Cardiac muscle cell (in vitro differentiated cells and primary cell): ENCODE measurements around the gene ATP8B3. TPM values are rescaled to one million over a fixed set of nuclear protein-coding genes. Genes with fewer than 3 reads are reported as not detected.

Source experiments
- DNase-seq, 2 donors: peaks; one replicate each; pipeline versions ENCODE4 v3.0.0 to v3.0.0-alpha.2; 2010 to 2017; ENCODE audit warnings: low read depth in 1 of 2, low spot score in 1 of 2
- H3K27ac ChIP-seq: fragments of 200-600 bp; sonication (generic); 2 replicates; pipeline ENCODE4 v1.5.1; 2016
- H3K27me3 ChIP-seq: fragments of 200-600 bp; sonication (generic); 2 replicates; pipeline ENCODE4 v1.6.0; 2016; ENCODE audit warnings: control low read depth
- H3K36me3 ChIP-seq: fragments of 200-600 bp; sonication (generic); 2 replicates; pipeline ENCODE4 v1.5.1; 2016; ENCODE audit warnings: control low read depth
- H3K4me1 ChIP-seq: fragments of 200-600 bp; sonication (generic); 2 replicates; pipeline ENCODE4 v1.8.1; 2017; ENCODE audit warnings: low read depth, mild to moderate bottlenecking, mixed run types
- H3K4me3 ChIP-seq: fragments of 200-600 bp; sonication (generic); 2 replicates; pipeline ENCODE4 v1.5.1; 2016; ENCODE audit warnings: mild to moderate bottlenecking
- H3K9me3 ChIP-seq: fragments of 200-600 bp; sonication (generic); 2 replicates; pipeline ENCODE4 v1.5.1; 2017; ENCODE audit warnings: low read depth, mild to moderate bottlenecking, control low read depth
- polyA plus RNA-seq: library from polyadenylated mRNA; unstranded; fragments of >200 nt; fragmentation: Nextera tagmentation; extraction: Ambion mirVana; gene quantifications from 2 replicates; pipeline ENCODE4 v1.2.1, GENCODE V29; 2016
- total RNA-seq: library from RNA; depleted of rRNA; stranded (reverse); fragments of >200 nt; gene quantifications from 2 replicates; pipeline ENCODE4 v1.2.3, GENCODE V29; 2016
- TF ChIP-seq, protein P1 (sequence below): IDR thresholded peaks from 2 replicates; pipeline ENCODE4 v1.5.1; 2012; ENCODE audit warnings: low read depth, mild to moderate bottlenecking, low read length

Gene ATP8B3
- total and polyA plus RNA-seq, 2 experiments from 2014 or later = 3.0 to 8.6 TPM

DNA sequence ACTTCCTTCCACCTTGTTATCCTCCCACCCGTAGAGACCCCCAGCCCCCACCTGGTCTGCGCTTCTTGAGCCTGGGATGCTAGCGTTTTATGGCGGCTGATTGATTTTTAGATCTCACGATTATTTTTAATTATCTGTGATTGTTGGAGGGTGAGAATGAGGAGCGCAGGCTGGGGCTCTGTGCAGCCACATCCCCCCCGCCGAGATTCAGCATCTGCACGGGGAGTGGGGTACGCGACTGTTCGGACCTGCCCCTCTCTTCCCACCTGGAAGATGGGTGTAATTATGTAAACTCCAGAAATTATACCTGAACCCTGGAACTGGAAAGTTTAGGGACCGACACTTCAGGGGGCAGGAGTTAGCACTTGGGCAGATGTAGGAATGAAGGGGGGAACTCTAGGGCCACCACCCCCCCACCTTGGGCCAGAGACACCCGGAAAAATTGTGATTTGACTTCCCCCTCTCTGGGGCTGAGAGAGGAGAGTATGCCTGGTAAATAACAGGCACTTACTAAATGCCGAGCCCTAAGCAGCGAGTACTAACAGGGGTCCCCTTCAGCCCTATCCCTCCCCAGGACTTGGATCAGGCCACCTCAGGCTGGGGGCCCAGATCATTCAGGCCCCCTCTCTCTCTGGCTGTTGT, 60.6 kb downstream of the ATP8B3 start:
- Histone ChIP-seq H3K4me3 (no peak overlapping the region), H3K36me3 (no peaks in the 10 kb centered on the region), H3K27ac (no peak overlapping the region), H3K27me3 (peaks cover 98% of the 10 kb centered on the region), H3K9me3 (no peaks in the 10 kb centered on the region), H3K4me1 (no peaks in the 10 kb centered on the region)
- TF ChIP-seq, protein P1, sequence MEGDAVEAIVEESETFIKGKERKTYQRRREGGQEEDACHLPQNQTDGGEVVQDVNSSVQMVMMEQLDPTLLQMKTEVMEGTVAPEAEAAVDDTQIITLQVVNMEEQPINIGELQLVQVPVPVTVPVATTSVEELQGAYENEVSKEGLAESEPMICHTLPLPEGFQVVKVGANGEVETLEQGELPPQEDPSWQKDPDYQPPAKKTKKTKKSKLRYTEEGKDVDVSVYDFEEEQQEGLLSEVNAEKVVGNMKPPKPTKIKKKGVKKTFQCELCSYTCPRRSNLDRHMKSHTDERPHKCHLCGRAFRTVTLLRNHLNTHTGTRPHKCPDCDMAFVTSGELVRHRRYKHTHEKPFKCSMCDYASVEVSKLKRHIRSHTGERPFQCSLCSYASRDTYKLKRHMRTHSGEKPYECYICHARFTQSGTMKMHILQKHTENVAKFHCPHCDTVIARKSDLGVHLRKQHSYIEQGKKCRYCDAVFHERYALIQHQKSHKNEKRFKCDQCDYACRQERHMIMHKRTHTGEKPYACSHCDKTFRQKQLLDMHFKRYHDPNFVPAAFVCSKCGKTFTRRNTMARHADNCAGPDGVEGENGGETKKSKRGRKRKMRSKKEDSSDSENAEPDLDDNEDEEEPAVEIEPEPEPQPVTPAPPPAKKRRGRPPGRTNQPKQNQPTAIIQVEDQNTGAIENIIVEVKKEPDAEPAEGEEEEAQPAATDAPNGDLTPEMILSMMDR = no peak
- no peak for DNase-seq

DNA sequence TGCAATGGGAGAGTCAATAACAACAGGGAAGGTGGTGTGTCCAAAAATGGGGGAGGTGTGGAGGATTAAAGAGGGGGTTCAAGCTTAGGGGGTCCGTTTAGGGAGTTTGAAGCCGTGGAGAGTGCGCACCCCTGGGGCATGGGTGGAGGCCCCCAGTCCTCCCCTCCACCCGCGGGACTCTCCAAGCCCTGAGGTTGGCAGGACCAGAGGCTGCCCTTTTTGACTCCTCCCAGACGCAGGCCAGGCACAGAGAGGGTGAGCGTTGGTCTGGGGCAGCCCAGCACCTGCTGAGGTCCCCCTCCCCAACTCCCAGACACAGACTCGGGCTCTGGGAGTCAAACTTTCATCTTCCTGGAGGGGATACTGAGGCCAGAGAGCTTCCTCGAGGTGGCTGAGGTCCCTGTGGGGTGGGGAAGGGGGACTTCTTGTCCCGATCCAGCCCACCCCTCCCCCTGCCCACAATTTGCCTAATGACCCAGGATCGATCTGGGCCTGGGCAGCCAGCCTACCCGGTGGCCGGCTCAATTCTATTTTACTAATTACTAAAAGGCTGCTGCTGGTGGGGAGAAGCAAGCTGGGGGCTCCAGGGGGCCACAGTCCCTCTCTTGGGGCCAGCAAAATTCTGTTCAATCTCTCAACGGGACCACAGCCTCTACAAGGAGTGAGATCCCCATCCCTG, 61.6 kb downstream of the ATP8B3 start:
- TF ChIP-seq, protein P1 = no peak

DNA sequence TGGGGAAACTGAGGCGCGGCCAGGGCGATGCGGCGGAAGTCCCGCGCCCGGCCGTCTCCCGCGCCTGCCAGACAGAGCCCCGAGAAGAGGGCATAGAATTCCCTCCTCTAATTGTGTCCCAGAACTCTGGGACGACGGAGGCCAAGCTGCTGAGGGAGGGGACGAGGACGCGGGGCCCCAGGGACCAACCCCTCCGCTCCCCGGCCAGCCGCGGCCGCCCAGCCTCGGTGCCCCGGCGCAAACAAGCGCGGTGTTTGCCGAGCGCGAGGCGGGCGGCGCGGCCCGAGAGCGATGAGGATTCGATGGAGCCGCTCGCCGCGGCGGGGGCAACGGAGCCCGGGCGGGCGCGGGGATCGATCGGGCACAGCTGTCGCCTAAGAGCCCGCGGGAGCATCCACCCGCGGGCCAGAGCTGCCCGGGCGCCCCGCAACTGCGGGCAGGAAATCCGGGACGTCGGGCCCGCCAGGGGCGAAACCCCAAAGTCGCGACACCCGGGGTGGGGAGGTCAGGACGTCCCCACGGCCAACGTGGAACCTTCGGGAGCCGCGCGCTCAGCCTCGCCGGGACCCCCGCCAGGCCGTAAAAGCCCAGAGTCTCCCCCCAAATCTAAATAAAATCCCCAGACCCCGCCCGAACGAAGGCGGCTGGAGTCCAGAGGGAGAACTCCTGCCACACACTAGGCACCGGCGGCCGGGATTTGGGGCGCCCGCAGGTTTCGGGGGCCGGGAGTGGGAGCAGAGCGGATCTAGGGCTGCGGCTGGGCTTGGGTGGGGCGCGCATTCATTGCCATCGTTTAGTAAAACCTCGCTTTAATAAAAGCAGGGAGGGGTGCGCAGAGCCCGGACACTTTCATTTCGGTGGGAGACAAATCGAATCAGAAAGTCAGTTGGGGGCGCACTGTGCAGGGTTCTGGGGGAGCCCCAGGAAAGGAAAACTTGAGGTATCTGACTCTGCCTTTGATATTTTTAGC, 62.4 kb downstream of the ATP8B3 start:
- Histone ChIP-seq H3K4me1 (no peaks in the 10 kb centered on the region), H3K4me3 (no peak overlapping the region), H3K27ac (no peak overlapping the region), H3K27me3 (peaks cover 98% of the 10 kb centered on the region), H3K36me3 (no peaks in the 10 kb centered on the region), H3K9me3 (no peaks in the 10 kb centered on the region)
- no peak for DNase-seq
- TF ChIP-seq, protein P1 = no peak

More for the DNA sequence above, 61.6 kb downstream of the ATP8B3 start:
- DNase-seq = no peak
- Histone ChIP-seq H3K36me3 (no peaks in the 10 kb centered on the region), H3K9me3 (no peaks in the 10 kb centered on the region), H3K4me1 (no peaks in the 10 kb centered on the region), H3K27ac (no peak overlapping the region), H3K27me3 (peaks cover 98% of the 10 kb centered on the region), H3K4me3 (no peak overlapping the region)

DNA sequence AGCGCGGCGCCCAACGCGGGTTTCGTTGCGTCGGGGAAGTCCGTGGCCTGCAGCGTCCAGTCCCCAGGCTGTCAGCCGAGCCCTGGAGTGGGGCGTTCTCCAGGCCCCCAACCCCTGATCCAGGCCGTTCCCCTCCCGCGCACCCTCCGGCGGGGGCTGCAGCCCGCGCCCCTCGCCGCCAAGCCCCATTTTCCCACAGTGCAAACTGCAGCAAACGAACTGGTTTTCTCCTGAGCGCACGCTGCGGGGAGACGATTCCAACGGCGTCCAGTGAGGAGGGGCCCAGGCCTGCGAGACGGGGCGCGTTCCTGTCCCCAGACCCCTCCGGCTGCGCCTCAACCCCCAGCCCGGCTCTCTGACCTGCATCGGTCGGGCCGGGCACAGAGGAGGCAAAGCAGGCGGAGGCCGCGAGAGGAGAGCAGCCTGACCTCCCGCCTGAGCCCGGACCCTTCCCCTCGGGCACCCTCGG, 63.2 kb downstream of the ATP8B3 start:
- TF ChIP-seq, protein P1 = no peak
- Histone ChIP-seq H3K36me3 (no peaks in the 10 kb centered on the region), H3K27me3 (peaks cover 99% of the 10 kb centered on the region), H3K4me3 (no peak overlapping the region), H3K4me1 (no peaks in the 10 kb centered on the region), H3K9me3 (no peaks in the 10 kb centered on the region), H3K27ac (no peak overlapping the region)
- DNase-seq = no peak

DNA sequence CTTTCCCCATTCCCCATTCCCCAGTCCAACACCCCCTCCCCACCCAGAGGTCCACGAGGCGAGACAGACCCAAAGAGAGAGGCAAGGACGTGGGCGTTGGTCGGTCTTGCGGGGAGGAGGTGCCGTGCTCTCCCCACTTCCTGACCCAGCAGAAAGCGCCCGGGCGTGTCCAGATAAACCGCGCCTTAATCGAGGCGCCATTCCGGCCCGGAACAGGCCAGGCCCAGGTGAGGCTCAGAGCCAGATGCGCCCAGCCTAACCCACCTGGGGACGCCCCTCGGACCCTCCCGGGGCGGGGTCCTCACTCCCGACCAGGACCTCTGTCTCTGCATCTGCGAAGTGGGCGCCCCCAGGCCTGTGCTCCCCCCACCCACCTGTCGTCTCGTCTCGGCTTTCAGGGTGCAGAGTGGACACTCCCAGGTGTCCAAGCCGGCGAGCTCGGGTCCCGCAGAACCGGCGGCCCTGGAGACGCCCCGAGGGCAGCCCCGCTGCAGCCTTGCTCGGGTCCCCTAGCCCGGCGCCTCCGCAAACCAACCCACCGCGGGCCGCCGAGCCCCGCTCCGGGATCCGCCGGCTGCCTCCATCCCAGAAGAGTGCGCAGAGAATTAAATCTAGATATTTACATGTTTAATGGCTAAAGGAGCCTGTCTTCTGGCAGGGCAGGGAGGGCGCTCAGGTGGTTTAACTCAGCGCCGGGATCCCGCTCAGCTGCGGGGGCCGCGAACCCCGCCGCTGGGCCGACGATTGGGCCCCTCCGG, 63.8 kb downstream of the ATP8B3 start:
- no peaks in the 10 kb centered on the region for H3K9me3 ChIP-seq
- H3K36me3 ChIP-seq = no peaks in the 10 kb centered on the region
- no peaks in the 10 kb centered on the region for H3K4me1 ChIP-seq
- TF ChIP-seq, protein P1 = no peak
- DNase-seq = no peak
- no peak overlapping the region for H3K27ac ChIP-seq
- peaks cover 99% of the 10 kb centered on the region for H3K27me3 ChIP-seq
- H3K4me3 ChIP-seq = no peak overlapping the region
